Measurements from ENCODE around the gene ESR1.
A peak's percentile ranks its signal among the peaks of the same experiment; 100 is the strongest.

ESR1 gene

GRCh38 chr6:152143359-152143758, 335.9 kb downstream of the ESR1 start:
- Mint-ChIP-seq H3K4me1 (ENCODE audit: low read depth in 2 of 2) (peaks cover 8 to 15% of the 10 kb centered on the region in 2 donors), H3K4me3 (no peak overlapping the region), H3K27ac (no peak overlapping the region), H3K27me3 (no peaks in the 10 kb centered on the region), H3K9me3 (no peaks in the 10 kb centered on the region), H3K36me3 (ENCODE audit: insufficient read depth) (peaks cover 85% of the 10 kb centered on the region)
- ATAC-seq (replicated peaks) (no peak), DNase-seq (no peak)

DNA sequence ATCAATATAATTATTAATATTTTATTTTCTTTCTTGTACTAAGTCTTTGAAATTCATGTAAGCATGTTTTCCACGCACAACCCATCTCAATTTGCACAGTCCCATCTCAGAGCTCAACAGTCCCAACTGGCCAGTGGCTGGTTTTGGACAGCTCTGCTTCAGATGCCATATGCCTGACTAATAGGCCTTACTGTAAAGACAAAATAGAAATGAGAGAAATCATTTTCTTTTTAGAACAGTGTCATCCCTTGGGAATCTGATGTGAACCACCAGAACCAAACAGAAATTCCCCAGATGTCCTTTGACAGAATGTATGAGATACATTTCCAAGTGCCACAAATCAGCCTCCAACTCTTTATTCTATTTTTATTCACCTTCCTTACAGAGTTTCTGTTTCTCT, 338.9 kb downstream of the ESR1 start:
- peaks cover 11 to 21% of the 10 kb centered on the region in 2 donors for H3K4me1 Mint-ChIP-seq (ENCODE audit: low read depth in 2 of 2)
- ATAC-seq (replicated peaks) (no peak), DNase-seq (no peak)
- no peaks in the 10 kb centered on the region for H3K9me3 Mint-ChIP-seq
- no peak overlapping the region for H3K4me3 Mint-ChIP-seq
- H3K27ac Mint-ChIP-seq, result peak overlapping the region; percentile 38 to 65
- no peaks in the 10 kb centered on the region for H3K27me3 Mint-ChIP-seq
- peaks cover 86% of the 10 kb centered on the region for H3K36me3 Mint-ChIP-seq (ENCODE audit: insufficient read depth)

GRCh38 chr6:152147269-152147668, 339.8 kb downstream of the ESR1 start:
- peaks cover 87% of the 10 kb centered on the region for H3K36me3 Mint-ChIP-seq (ENCODE audit: insufficient read depth)
- H3K4me1 Mint-ChIP-seq (ENCODE audit: low read depth in 2 of 2), result peaks cover 11 to 21% of the 10 kb centered on the region in 2 donors
- DNase-seq (no peak), ATAC-seq (replicated peaks) (no peak)
- peak overlapping the region in 1 of 2 donors; percentile 45 for H3K4me3 Mint-ChIP-seq
- peak overlapping the region; percentile 75 to 78 for H3K27ac Mint-ChIP-seq
- no peaks in the 10 kb centered on the region for H3K27me3 Mint-ChIP-seq
- no peaks in the 10 kb centered on the region for H3K9me3 Mint-ChIP-seq

DNA sequence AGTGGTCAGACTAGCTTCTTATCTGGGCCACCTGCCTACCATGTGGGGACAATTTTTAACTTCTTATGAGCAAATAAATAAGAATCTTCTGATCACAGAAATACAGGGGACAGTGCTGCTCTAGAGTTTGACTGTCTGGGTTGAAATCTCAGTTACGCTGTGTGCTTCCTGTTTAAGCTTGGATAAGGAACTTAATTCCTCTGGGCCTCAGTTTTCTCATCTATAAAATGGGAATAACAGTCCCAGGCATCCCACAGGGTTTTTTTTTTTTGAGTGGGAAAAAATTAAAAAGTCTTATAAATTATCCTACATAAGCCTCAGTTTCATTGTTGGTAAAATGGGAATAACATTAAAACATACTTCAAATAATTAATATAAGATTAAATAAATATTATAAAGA, 340.9 kb downstream of the ESR1 start:
- Mint-ChIP-seq H3K27me3 (no peaks in the 10 kb centered on the region), H3K9me3 (no peaks in the 10 kb centered on the region), H3K36me3 (ENCODE audit: insufficient read depth) (peaks cover 94% of the 10 kb centered on the region), H3K4me1 (ENCODE audit: low read depth in 2 of 2) (peaks cover 11 to 21% of the 10 kb centered on the region in 2 donors), H3K27ac (no peak overlapping the region), H3K4me3 (no peak overlapping the region)
- DNase-seq (no peak), ATAC-seq (replicated peaks) (no peak)

DNA sequence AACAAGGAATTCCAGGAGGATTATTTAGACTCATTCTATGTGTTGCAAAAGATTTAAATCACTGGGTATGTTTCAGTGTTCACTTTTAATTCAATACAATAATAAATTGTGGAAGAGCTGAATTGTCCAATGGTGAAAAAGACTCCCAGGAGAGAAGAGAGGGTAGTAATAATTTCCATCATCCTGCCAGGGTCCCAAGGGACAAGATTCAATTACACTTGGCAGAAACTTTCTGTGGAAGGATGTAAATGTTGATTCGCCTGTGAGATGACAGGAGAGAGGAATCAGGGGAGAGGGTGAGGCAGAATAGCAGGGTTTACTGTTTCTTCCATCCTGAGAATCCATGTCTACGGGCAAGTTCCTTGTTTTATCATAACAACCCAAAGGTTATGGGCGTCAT, 342.7 kb downstream of the ESR1 start:
- Mint-ChIP-seq H3K4me3 (no peak overlapping the region), H3K27me3 (no peaks in the 10 kb centered on the region), H3K36me3 (ENCODE audit: insufficient read depth) (peaks cover 99% of the 10 kb centered on the region), H3K9me3 (no peaks in the 10 kb centered on the region), H3K27ac (peak overlapping the region in 1 of 2 donors; percentile 65), H3K4me1 (ENCODE audit: low read depth in 2 of 2) (peaks cover 11 to 19% of the 10 kb centered on the region in 2 donors)
- DNase-seq (no peak), ATAC-seq (replicated peaks) (no peak)

DNA sequence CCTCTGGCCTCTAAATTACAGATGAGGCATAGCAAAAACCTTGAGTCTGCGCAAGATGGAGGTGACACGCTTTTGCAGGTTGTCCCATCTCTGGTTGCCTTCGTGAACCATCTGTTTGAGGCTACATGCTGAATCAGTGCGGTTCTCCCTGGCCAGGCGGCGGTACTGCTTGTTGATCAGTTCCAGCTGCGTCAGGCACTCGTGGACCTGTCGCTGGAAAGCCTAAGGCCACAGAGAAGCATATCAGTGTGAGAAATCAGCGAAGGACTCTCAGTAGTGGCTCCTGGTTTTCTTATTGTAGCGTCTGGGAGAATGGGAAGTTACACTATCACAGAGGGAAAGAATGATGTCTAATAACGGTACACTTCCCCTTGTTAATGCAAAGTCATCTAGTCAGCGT, 344.4 kb downstream of the ESR1 start:
- ATAC-seq (replicated peaks), result no peak
- DNase-seq, result no peak
- H3K4me1 Mint-ChIP-seq (ENCODE audit: low read depth in 2 of 2), result peaks cover 9 to 12% of the 10 kb centered on the region in 2 donors
- no peaks in the 10 kb centered on the region for H3K9me3 Mint-ChIP-seq
- H3K27ac Mint-ChIP-seq, result no peak overlapping the region
- H3K27me3 Mint-ChIP-seq, result no peaks in the 10 kb centered on the region
- H3K36me3 Mint-ChIP-seq (ENCODE audit: insufficient read depth), result peaks cover 94% of the 10 kb centered on the region
- H3K4me3 Mint-ChIP-seq, result no peak overlapping the region

DNA sequence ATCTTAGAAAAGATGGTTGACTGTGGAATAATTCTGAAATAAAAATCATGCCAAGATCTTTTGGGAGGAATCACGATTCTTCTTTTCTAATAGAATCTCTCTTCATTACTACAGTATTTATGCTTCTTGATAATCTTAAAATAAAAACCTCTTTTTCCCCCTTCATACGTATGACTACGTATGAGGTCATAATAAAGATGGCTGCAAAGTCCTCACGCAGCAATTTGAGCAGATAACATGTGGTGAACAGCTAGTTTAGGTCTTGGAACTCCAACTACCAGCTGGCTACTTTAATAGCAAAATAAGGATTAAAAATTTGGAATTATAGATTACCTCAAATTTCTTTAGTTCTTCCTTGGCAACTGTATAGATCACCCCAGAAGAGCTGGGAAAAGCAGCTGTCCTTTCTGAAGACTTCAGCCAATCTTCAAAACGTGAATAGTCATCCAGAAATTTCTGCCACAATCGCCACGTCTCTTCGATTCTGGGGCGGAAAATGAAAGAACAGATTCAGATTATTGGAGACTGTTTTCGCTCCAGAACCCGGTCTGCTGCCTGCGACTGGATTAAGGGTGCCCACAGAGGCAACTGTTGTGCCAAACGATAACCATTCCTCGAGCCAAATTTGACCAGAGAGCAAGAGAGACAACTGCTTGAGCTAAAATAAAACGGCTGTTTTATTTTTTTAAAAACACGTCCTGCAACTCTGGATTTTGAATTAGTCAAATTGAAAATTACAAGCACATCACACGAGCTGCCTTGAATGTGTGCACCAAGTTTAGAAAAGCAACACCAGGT, 347.3 kb downstream of the ESR1 start:
- H3K4me1 Mint-ChIP-seq (ENCODE audit: low read depth in 2 of 2), result peaks cover 0 to 7% of the 10 kb centered on the region in 2 donors
- H3K36me3 Mint-ChIP-seq (ENCODE audit: insufficient read depth), result peaks cover 86% of the 10 kb centered on the region
- peak overlapping the region in 1 of 2 donors; percentile 28 for H3K27ac Mint-ChIP-seq

GRCh38 chr6:152155792-152156191, 348.3 kb downstream of the ESR1 start:
- DNase-seq, result no peak
- Mint-ChIP-seq H3K27me3 (no peaks in the 10 kb centered on the region), H3K36me3 (ENCODE audit: insufficient read depth) (peaks cover 85% of the 10 kb centered on the region), H3K4me3 (no peak overlapping the region), H3K9me3 (no peaks in the 10 kb centered on the region), H3K4me1 (ENCODE audit: low read depth in 2 of 2) (peaks cover 2 to 13% of the 10 kb centered on the region in 2 donors), H3K27ac (no peak overlapping the region)
- ATAC-seq (replicated peaks), result no peak

More for the DNA sequence above, 347.3 kb downstream of the ESR1 start:
- ATAC-seq (replicated peaks), result no peak
- Mint-ChIP-seq H3K4me3 (no peak overlapping the region), H3K9me3 (no peaks in the 10 kb centered on the region), H3K27me3 (no peaks in the 10 kb centered on the region)
- DNase-seq, result no peak

GRCh38 chr6:152160346-152160745, 352.9 kb downstream of the ESR1 start:
- DNase-seq, result no peak
- ATAC-seq (replicated peaks), result peak; percentile 32
- Mint-ChIP-seq H3K27ac (peak overlapping the region; percentile 92 to 93), H3K4me1 (ENCODE audit: low read depth in 2 of 2) (peaks cover 10 to 28% of the 10 kb centered on the region in 2 donors), H3K9me3 (no peaks in the 10 kb centered on the region), H3K36me3 (ENCODE audit: insufficient read depth) (peaks cover 76% of the 10 kb centered on the region), H3K27me3 (no peaks in the 10 kb centered on the region), H3K4me3 (peak overlapping the region in 1 of 2 donors; percentile 20)

DNA sequence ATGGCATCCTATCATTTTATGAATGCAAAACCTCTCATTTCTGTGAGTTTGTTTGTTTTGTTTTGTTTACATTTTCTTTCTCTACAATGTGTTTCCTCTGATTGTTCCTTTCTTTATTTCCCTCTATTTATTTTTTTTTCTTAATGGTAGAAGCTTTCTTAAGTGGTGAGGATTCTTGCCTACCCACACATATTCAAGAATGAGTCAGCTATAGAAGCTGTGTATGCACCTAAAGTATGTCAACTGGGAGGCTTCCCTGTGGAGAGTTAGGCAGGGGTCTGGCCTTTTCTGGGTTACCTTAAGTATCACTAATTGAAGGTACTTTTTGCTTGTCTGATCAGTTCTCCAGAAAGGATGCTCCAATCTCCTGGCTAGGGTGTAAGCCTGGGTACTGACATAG, 354.0 kb downstream of the ESR1 start:
- no peaks in the 10 kb centered on the region for H3K27me3 Mint-ChIP-seq
- H3K36me3 Mint-ChIP-seq (ENCODE audit: insufficient read depth), result peaks cover 70% of the 10 kb centered on the region
- DNase-seq (no peak), ATAC-seq (replicated peaks) (no peak)
- H3K27ac Mint-ChIP-seq, result peak overlapping the region; percentile 57 to 60
- H3K9me3 Mint-ChIP-seq, result no peaks in the 10 kb centered on the region
- peaks cover 11 to 32% of the 10 kb centered on the region in 2 donors for H3K4me1 Mint-ChIP-seq (ENCODE audit: low read depth in 2 of 2)
- H3K4me3 Mint-ChIP-seq, result no peak overlapping the region

DNA sequence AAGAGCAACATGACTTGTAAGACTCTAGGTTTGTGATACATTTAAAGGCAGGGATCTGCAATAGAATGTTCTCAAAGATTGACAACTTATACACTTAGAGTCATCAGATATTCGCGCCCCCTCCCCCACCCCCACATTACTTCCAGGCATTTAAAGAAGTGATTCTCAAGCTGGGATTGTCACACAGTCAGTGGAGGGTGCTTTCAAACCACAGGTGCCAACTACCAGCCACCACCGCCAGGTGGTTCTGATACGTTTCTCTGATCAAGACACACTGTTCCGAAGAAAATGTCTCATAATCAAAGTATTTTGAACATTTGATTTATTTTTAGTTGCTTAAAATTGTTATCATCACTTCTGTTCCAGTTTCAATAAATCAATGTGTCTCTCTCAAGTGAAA, 357.5 kb downstream of the ESR1 start:
- ATAC-seq (replicated peaks), result no peak
- H3K27ac Mint-ChIP-seq, result peak overlapping the region in 1 of 2 donors; percentile 76
- no peaks in the 10 kb centered on the region for H3K9me3 Mint-ChIP-seq
- DNase-seq, result no peak
- no peak overlapping the region for H3K4me3 Mint-ChIP-seq
- peaks cover 17 to 37% of the 10 kb centered on the region in 2 donors for H3K4me1 Mint-ChIP-seq (ENCODE audit: low read depth in 2 of 2)
- peaks cover 63% of the 10 kb centered on the region for H3K36me3 Mint-ChIP-seq (ENCODE audit: insufficient read depth)
- no peaks in the 10 kb centered on the region for H3K27me3 Mint-ChIP-seq

DNA sequence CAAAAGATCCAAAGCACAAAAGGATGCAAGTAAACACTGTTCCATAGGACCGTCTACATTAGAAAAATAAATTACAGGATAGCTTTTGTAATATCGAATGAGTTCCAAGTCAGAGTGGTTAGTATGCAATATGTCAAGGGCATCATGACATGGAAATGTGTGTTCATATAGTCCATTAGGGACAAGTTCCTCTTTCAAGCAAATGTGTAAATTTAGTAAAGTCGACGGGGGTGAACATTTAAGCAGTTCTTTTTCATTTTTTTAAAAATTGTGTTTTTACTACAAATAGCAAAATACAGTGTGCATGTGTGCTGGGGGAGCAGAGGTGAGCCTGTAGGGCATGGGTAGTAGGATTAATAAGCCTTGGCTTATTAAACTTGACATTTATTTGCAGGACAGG, 359.0 kb downstream of the ESR1 start:
- no peak overlapping the region for H3K4me3 Mint-ChIP-seq
- H3K27me3 Mint-ChIP-seq, result no peaks in the 10 kb centered on the region
- no peaks in the 10 kb centered on the region for H3K9me3 Mint-ChIP-seq
- DNase-seq, result no peak
- H3K36me3 Mint-ChIP-seq (ENCODE audit: insufficient read depth), result peaks cover 53% of the 10 kb centered on the region
- peaks cover 28 to 43% of the 10 kb centered on the region in 2 donors for H3K4me1 Mint-ChIP-seq (ENCODE audit: low read depth in 2 of 2)
- ATAC-seq (replicated peaks), result no peak
- H3K27ac Mint-ChIP-seq, result peak overlapping the region in 1 of 2 donors; percentile 4

DNA sequence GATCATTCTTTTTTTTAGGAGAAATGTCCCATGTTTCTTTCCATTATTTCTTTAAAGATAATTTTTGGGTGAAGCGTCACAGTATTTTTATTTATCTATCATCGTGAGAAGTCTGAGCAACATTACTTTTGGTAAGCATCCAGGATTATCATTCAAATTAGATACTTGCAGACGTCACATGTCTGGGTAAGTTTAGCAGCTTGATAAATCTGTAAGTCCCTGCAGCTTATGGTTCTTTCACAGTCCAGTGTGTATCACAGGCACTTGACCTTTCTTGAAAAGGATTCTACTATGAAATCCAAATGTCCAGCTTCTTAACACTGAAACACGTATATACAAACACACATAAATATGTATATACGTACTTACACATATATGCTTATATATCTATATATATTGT, 359.4 kb downstream of the ESR1 start:
- H3K27ac Mint-ChIP-seq, result peak overlapping the region in 1 of 2 donors; percentile 4
- no peak for DNase-seq
- ATAC-seq (replicated peaks), result no peak
- no peak overlapping the region for H3K4me3 Mint-ChIP-seq
- peaks cover 53% of the 10 kb centered on the region for H3K36me3 Mint-ChIP-seq (ENCODE audit: insufficient read depth)
- no peaks in the 10 kb centered on the region for H3K9me3 Mint-ChIP-seq
- no peaks in the 10 kb centered on the region for H3K27me3 Mint-ChIP-seq
- H3K4me1 Mint-ChIP-seq (ENCODE audit: low read depth in 2 of 2), result peaks cover 29 to 44% of the 10 kb centered on the region in 2 donors
